ENCODE measurements around the gene KCNK10.

DNA sequence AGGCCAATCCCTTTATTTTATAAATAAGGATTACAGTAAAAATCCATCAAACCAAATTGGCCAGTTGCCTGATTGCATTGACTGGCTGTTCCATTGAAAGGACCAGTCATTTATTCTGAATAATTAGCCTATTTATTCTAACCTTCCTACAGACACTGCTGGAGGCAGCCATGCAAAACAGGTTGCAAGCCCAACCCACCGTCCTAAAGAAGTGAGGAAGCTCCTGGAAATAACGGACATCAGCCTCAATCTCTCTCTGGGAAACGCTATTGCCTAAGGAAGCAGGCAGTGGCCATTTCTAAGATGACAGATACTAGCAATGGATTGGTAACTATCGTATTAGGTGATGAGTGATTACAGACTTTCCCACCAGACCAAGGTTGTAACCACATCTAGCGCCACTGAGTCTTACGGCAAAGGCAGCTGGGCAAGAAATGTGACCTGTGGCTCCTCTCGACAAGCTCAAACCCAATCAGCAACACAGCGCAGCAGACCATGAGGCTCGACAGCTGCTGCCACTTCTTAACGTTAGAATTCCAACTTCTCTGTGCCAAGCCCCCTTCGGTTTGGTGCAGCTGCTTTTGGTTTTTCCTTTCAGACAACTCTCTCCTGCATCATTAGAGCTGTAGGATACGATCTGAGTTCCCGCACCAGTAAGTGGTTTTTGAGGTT, 134.2 kb downstream of the KCNK10 start:
- TF ChIP-seq POLR2A (IDR thresholded peaks at IDR 0.05) (no peak), CTCF (IDR thresholded peaks at IDR 0.05) (no peak)

Data from ovary (tissue), 3 donors.